ENCODE results near the gene FOXA3. TPM values are rescaled to one million over a fixed set of nuclear protein-coding genes. Genes with fewer than 3 reads are reported as not detected.

Gene FOXA3
- polyA plus RNA-seq, 1 donor from 2014 or later: not detected

DNA sequence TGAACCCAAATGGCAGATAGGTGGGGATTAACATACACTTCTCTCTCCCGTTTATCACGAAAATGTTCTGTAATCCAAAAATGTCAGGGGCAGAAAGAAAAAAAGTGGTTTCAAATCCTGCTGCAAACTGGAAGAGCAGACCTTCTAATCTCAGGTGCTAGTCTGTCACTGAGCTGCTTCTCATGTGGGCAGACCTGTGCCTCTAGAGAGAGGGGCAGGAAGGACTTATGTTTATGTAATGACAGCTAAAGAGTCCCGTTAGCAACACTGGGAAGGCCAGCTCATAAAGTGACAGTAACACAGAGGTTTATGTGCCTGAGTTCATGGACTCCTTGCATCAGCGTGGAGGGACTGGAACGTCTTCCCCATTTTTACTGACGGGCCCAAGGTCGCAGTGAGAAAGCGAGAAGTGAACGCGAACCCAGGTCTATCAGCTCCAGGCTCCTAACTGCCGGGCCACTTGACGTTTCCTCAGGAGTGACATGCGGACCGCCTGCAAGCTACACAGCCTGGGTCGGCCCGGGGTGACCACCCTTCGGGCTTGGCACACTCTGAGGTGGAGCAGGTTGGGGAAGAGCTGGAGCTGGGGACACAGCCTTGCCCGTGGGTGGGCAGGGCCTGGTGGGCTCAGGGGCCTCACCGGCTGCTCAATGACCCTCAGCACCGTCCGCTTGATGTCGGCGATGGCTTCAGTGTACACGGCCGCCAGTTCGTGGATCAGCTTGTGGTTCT, 39.4 kb upstream of the FOXA3 start:
- Mint-ChIP-seq H3K9me3 (no peaks in the 10 kb centered on the region), H3K36me3 (no peaks in the 10 kb centered on the region), H3K4me1 (peaks cover 0 to 2% (median 0%) of the 10 kb centered on the region in 3 donors), H3K27ac (peak overlapping the region in 1 of 3 donors; percentile 50), H3K27me3 (no peaks in the 10 kb centered on the region), H3K4me3 (peak overlapping the region in 1 of 4 donors; percentile 37)

DNA sequence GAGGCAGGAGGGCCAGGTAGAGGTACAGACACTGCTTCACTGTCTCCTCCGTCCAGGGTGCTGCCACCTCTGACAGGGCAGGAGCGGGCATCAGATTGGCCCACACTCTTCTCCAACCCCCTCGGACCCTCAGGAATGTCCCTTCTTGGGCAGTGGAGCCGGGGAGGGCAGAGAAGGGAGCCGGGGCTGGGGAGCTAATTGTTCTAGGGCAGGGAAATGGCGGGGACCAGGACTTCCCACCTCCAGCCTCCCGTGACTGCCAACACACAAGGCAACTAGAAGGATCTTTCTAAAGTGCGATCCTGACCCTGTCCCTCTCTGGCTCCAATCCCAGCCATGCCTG, 38.9 kb upstream of the FOXA3 start:
- H3K27me3 Mint-ChIP-seq: no peaks in the 10 kb centered on the region
- H3K4me1 Mint-ChIP-seq: peaks cover 0 to 3% (median 0%) of the 10 kb centered on the region in 3 donors

DNA sequence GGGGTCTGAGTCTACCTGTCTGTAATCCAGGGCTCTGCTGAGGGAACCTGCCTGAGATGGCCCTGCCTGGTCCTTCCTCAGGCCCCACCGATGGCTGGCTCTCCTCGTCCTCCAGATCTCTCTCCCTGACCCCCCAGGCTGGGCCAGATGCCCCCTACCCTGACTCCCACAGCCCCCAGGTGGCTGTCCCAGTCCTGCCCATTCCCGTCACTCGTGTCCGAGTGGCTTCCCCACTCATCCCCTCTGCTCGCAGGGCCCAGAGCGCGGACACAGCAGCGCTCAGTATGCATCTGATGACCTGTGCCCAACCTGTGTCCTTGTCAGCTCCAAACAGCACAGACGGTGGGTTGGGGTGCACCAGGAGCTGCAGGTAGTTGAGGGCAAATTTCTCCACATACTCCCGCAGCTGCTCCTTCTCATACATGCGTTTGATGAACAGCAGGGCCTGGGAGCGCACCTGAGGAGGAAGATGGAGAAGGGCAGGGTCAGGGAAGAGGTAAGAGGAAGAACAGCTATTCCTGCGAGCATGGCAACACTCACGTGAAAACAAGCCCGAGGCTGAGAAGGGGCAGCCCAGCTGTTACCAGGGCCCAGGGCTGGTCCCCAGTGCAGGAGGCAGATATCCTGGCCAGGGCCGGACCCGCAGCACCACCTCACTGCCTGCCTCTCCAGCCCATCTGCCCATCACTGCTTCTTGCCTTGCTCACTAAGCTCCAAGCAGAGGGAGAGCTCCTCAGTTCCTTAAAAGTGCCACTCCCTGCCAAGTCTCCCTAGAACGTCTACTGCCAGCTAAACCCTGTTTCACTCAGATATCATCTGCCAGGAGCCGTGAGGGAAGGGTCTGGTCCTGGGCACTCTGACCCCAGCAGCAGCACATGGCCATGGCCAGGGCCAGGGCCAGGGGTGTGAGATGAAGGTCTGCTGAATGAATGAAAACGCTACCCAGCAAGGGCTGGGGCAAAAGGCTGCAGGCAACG, 37.9 kb upstream of the FOXA3 start:
- H3K4me3 Mint-ChIP-seq: no peak overlapping the region
- H3K4me1 Mint-ChIP-seq: peaks cover 0 to 3% (median 0%) of the 10 kb centered on the region in 3 donors
- no peaks in the 10 kb centered on the region for H3K36me3 Mint-ChIP-seq
- peak overlapping the region in 1 of 3 donors; percentile 80 for H3K27ac Mint-ChIP-seq
- no peaks in the 10 kb centered on the region for H3K27me3 Mint-ChIP-seq
- H3K9me3 Mint-ChIP-seq: no peaks in the 10 kb centered on the region

More for the DNA sequence above, 38.9 kb upstream of the FOXA3 start:
- no peak overlapping the region for H3K27ac Mint-ChIP-seq
- no peak overlapping the region for H3K4me3 Mint-ChIP-seq
- H3K9me3 Mint-ChIP-seq: no peaks in the 10 kb centered on the region
- no peaks in the 10 kb centered on the region for H3K36me3 Mint-ChIP-seq

DNA sequence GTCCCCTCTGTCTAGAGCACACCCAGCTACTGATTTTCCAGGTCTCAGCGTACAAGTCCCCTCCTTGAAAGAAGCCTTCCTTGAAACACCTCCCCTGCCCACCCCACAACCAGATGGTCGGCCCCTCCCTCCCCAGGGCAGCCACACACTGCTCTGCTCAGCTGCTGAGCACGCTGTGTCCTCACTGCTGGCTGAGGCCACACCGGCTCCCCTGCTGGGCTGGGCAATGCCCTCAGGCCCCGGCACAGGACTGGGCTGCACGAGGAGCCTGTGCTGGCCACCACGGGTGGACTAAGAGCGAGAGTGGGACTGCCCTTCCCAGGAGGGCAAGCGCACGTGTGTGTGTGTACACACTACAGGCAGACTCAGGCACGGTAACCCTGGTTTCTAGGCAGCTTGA, 37.2 kb upstream of the FOXA3 start:
- H3K36me3 Mint-ChIP-seq: no peaks in the 10 kb centered on the region
- no peaks in the 10 kb centered on the region for H3K27me3 Mint-ChIP-seq
- no peak overlapping the region for H3K4me3 Mint-ChIP-seq
- H3K9me3 Mint-ChIP-seq: no peaks in the 10 kb centered on the region
- H3K4me1 Mint-ChIP-seq: peaks cover 0 to 3% (median 0%) of the 10 kb centered on the region in 3 donors
- no peak overlapping the region for H3K27ac Mint-ChIP-seq

DNA sequence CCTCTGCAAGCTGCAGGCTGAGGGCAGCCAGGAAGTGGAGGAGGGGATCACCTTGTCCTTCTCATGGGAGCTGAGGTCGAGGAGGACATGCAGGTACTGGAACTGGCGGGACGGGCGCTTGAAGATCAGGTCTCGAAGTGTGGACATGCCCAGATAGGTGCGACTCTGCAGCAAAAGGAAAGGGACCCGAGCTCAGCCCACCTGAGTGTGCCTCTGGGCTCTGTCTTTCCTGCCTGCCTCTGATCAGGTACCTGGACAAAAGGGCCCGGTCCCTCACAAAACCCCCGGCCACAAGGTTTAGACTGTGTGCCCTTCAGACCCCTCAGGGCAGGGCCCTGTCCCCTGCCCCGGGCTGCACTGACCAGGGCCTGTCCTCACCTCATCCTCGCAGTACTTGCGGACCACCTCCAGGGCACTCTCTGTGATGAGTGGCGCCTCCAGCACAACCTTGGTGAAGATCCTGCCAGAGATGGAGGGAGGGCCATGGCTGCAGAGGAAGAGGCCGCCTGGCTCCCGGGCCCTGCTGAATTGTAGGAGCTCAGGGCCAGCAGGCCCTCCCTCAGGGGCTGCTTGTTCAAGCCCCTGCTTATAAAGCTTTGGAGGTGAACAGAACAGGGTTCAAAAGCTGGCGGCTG, 36.5 kb upstream of the FOXA3 start:
- H3K36me3 Mint-ChIP-seq: no peaks in the 10 kb centered on the region
- H3K4me1 Mint-ChIP-seq: peaks cover 0 to 3% (median 0%) of the 10 kb centered on the region in 3 donors
- H3K27me3 Mint-ChIP-seq: no peaks in the 10 kb centered on the region
- H3K27ac Mint-ChIP-seq: no peak overlapping the region
- no peaks in the 10 kb centered on the region for H3K9me3 Mint-ChIP-seq
- H3K4me3 Mint-ChIP-seq: peak overlapping the region in 1 of 4 donors; percentile 13

DNA sequence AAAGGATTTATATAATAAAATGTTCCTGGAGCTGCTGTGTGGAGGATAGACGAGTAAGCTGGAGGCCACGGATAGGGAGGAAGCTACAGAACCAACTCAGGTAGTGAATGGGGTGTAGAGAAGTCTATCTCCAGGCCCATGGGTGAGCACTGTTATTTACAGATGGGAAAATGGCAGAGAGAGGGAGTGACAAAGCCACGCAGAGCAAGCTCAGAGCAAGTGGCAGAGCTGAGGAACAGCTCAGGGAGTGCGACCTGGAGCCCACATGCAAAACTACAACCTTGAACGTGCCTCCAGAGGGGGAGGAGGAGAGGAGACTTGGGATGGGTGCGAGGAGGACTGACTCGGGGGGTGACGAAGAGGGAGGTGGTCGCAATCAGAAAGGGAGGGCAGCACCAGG, 35.6 kb upstream of the FOXA3 start:
- Mint-ChIP-seq H3K27ac (no peak overlapping the region), H3K4me3 (no peak overlapping the region), H3K4me1 (peaks cover 0 to 3% (median 0%) of the 10 kb centered on the region in 3 donors), H3K36me3 (no peaks in the 10 kb centered on the region), H3K9me3 (no peaks in the 10 kb centered on the region), H3K27me3 (no peaks in the 10 kb centered on the region)

DNA sequence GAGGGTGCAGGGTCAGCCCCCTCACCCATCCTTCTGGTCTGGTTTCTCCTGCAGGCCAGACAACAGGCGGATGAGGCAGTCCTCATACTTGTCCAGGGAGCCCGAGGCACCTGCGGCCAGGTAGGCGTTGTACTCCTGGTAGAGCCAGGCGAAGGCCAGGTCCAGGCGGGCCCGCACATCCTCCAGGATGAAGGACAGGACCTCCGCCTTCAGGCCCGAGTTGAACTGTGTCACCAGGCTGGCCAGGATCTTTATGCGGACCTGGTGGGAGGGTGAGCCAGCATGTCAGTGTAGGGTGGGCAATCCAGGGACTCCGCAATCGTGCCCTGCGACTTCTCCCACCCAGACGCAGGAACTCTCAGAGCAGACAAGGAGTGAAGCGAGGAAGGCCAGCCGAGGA, 35.2 kb upstream of the FOXA3 start:
- Mint-ChIP-seq H3K27ac (peak overlapping the region in 1 of 3 donors; percentile 19), H3K4me1 (peaks cover 0 to 3% (median 0%) of the 10 kb centered on the region in 3 donors), H3K27me3 (no peaks in the 10 kb centered on the region), H3K36me3 (no peaks in the 10 kb centered on the region), H3K9me3 (no peaks in the 10 kb centered on the region), H3K4me3 (no peak overlapping the region)

DNA sequence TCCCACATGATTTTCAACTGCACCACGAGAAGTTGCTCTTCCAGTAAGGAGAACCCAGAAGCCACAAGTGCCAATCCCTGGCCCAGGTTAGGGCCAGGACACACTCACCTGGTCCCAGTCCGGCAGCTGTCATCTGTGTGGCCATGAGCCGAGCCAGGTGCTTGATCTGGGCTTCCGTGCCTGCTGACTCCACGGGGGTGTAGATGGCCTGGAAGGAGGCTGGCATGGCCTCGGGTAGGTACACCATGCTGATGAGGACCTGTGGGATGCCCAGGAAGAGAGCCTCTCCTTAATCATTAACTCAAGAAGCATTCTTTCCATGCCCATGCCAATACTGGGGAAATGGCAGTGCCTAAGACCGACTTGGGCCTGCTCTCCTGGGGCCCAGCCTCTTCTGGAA, 29.2 kb upstream of the FOXA3 start:
- H3K27ac Mint-ChIP-seq: no peak overlapping the region
- H3K27me3 Mint-ChIP-seq: no peaks in the 10 kb centered on the region
- no peaks in the 10 kb centered on the region for H3K9me3 Mint-ChIP-seq
- H3K36me3 Mint-ChIP-seq: peaks cover 8% of the 10 kb centered on the region
- no peak overlapping the region for H3K4me3 Mint-ChIP-seq
- no peaks in the 10 kb centered on the region for H3K4me1 Mint-ChIP-seq

DNA sequence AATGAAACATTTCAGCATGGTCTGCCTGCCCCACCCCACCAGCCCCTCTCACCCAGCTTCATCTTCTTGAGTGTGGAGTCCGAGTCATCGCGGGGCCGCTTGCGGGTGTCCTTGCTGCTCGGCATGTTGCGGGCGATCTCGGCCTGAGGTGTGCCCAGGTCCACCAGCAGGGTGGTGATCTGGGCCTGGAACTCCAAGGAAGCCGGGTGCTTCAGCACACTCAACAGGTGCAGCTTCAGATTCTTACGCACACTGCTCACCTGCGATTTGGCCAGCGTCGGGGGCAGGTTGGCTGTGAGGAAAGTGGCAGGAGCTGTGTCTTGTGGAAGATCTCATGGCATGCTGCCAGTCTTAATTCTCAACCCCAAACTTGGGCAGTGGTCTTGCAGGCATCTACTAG, 21.9 kb upstream of the FOXA3 start:
- Mint-ChIP-seq H3K27ac (no peak overlapping the region), H3K9me3 (no peaks in the 10 kb centered on the region), H3K4me3 (no peak overlapping the region), H3K4me1 (peaks cover 0 to 2% (median 2%) of the 10 kb centered on the region in 3 donors), H3K36me3 (peaks cover 16% of the 10 kb centered on the region), H3K27me3 (no peaks in the 10 kb centered on the region)

DNA sequence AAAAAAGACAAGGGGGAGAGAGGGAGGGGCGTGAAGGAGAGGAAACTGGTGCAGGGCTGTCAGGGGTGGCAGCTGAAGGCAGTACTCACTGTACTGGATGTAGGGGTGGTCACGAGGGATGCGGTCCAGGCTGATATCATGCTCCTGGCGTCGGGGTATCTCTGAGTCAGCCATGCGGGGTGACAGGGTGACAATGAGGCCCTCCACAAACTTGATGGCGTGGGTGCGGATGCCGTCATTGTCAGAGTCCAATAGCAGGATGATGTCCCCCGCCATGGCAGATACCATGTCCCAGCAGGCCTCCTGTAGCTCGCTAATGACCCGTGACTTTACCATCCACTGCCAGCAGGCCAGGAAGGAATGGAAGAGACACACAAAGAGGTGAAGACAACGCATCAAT, 16.5 kb upstream of the FOXA3 start:
- Mint-ChIP-seq H3K36me3 (peaks cover 10% of the 10 kb centered on the region), H3K27ac (no peak overlapping the region), H3K27me3 (no peaks in the 10 kb centered on the region), H3K4me3 (no peak overlapping the region), H3K9me3 (no peaks in the 10 kb centered on the region), H3K4me1 (peaks cover 0 to 2% (median 0%) of the 10 kb centered on the region in 3 donors)

DNA sequence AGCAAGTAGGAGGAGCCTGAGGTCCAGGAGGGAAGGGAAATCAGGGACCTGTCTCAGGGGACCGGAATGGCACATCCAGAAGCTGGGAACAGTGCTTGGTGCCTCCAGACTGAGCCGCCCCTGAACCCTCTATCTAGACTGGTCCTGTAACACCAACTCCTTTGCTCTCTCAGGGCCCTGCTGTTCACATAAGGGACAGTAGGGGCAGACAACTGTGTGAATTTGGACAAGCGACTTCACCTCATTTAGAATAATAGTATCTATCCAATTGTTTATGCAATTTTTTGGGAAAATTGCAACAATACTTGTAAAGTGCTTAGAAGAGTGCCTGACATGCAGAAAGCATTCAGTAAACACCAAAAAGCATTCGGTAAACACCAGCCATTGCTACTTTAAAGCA, 15.2 kb upstream of the FOXA3 start:
- H3K4me1 Mint-ChIP-seq: peaks cover 0 to 2% (median 0%) of the 10 kb centered on the region in 3 donors
- no peak overlapping the region for H3K27ac Mint-ChIP-seq
- H3K9me3 Mint-ChIP-seq: no peaks in the 10 kb centered on the region
- peaks cover 10% of the 10 kb centered on the region for H3K36me3 Mint-ChIP-seq
- H3K4me3 Mint-ChIP-seq: no peak overlapping the region
- H3K27me3 Mint-ChIP-seq: no peaks in the 10 kb centered on the region

DNA sequence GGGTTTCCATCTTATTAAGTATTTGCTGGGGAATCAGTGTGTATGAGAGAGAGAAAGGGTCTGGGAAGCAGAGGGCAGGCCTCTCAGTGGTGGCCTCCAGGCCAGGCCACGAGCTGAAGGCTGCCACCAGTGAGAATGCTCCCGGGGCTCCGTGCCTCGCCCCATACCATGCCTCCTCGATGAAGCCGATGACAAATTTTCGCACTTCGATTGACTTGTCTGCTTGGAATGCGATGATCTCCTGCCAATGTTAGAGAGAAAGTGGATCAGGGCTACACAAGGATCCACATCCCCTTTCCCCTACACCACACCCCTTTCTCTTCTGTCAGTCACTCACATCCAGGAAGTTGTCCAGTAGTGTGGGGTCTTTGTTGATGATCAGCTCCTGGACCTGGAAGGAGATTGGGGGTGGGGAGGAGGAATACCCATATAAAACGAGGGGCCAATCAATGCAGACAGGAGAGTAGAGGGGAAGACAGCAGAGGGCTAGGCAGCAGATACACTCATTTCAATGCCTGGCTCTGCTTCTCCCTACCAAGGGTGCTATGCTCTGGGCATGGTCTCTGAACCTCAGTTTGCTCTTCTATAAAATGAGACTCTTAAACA, 11.9 kb upstream of the FOXA3 start:
- H3K9me3 Mint-ChIP-seq: no peaks in the 10 kb centered on the region
- H3K4me1 Mint-ChIP-seq: peaks cover 0 to 4% (median 1%) of the 10 kb centered on the region in 3 donors
- H3K27ac Mint-ChIP-seq: no peak overlapping the region
- H3K4me3 Mint-ChIP-seq: no peak overlapping the region
- H3K27me3 Mint-ChIP-seq: no peaks in the 10 kb centered on the region
- H3K36me3 Mint-ChIP-seq: peaks cover 8% of the 10 kb centered on the region

DNA sequence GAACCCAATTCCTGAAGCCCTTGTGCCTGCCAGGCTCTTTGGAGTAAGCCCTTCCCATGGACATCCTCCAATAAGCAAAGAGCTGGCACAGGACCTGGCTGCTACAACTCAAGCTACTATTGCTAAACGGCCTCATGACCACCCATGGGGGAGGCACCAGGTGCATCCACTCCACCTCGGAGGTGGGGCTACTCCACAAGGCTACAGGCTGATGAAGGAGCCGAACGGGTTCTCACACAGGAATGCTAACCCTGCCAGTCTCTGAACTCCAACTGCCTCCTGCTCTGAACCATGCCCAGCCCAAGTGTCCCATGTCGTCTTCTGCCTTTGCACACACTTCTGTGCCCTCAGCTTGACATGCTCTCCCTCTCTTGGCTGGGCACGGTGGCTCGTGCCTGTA, 11.1 kb upstream of the FOXA3 start:
- Mint-ChIP-seq H3K27me3 (no peaks in the 10 kb centered on the region), H3K27ac (no peak overlapping the region), H3K4me3 (no peak overlapping the region), H3K4me1 (peaks cover 0 to 4% (median 2%) of the 10 kb centered on the region in 3 donors), H3K36me3 (peaks cover 8% of the 10 kb centered on the region), H3K9me3 (no peaks in the 10 kb centered on the region)

DNA sequence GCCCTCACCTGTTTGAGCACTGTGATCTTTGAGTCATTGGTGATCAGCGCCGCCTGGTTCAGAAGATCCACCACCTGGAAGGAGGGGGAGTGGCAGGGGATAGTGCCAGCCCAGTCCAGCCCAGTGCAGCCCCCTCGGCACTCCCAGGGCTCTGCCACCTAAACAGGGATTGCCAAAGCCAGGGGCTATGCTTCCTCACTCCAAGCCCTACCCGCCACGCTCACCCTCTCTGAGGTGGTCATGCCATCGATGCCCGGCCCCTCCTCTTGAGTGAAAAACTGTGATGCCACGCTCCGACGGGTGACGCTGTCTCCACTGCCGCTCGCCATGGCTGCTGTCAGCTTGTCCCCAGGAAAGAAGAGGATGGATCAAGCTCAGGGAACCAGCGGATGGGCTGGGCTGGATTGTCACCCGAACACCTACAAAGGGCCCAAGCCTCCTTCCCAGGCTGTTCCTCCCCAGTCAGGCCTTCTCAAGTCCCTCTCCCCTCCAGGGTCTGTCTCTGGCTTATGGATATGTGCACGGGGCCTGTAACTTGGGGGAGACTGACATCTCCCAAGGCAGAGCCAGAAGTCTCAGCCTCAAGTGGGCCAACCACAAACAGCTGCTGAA, 9.9 kb upstream of the FOXA3 start:
- H3K36me3 Mint-ChIP-seq: peaks cover 8% of the 10 kb centered on the region
- no peak overlapping the region for H3K4me3 Mint-ChIP-seq
- peak overlapping the region in 2 of 3 donors; percentile 23 to 74 for H3K27ac Mint-ChIP-seq
- no peaks in the 10 kb centered on the region for H3K27me3 Mint-ChIP-seq
- H3K9me3 Mint-ChIP-seq: no peaks in the 10 kb centered on the region
- peaks cover 0 to 8% (median 6%) of the 10 kb centered on the region in 3 donors for H3K4me1 Mint-ChIP-seq
